GM19351 (cell line): Measurements from ENCODE around the gene CRYZL1.
A peak's percentile ranks its signal among the peaks of the same experiment; 100 is the strongest.
"Not testable (repeated sequence)": the region's sequence is repeated elsewhere in the genome, so short reads cannot be mapped to it uniquely, and the experiment has no call there.

Source experiments
- ATAC-seq: cut with Tn5 transposase; IDR thresholded peaks from one replicate; pipeline ENCODE4 v1.9.1; 2021; ENCODE audit warnings: mild to moderate bottlenecking, moderate library complexity; ENCODE audit not compliant: unreplicated experiment

Gene CRYZL1

GRCh38 chr21:33641352-33642026, at the start of gene CRYZL1:
Gene CRYZL1, minus strand, starts transcription at chr21:33641741. Its CDS starts 10,190 bp downstream, at chr21:33631551.
- peak; percentile 79 for ATAC-seq

GRCh38 chr21:33690874-33691273, 49.3 kb upstream of the CRYZL1 start:
- ATAC-seq, result no peak

- no peak for ATAC-seq
These were observed 46.8 kb upstream of the CRYZL1 start for GRCh38 chr21:33688353-33688752.

GRCh38 chr21:33687634-33688033, 46.1 kb upstream of the CRYZL1 start:
- ATAC-seq, result no peak

GRCh38 chr21:33686386-33686785, 44.8 kb upstream of the CRYZL1 start:
- ATAC-seq, result no peak

GRCh38 chr21:33685613-33686197, 44.2 kb upstream of the CRYZL1 start:
- no peak for ATAC-seq

- no peak for ATAC-seq
These were observed 43.5 kb upstream of the CRYZL1 start for GRCh38 chr21:33684923-33685560.

- no peak for ATAC-seq
These were observed 42.5 kb upstream of the CRYZL1 start for GRCh38 chr21:33684068-33684467.

GRCh38 chr21:33682992-33683627, 41.6 kb upstream of the CRYZL1 start:
- ATAC-seq, result no peak

GRCh38 chr21:33680870-33681269, 39.3 kb upstream of the CRYZL1 start:
- no peak for ATAC-seq

- ATAC-seq, result no peak
These were observed 35.9 kb upstream of the CRYZL1 start for GRCh38 chr21:33677450-33677849.

- ATAC-seq, result not testable (repeated sequence)
These were observed 35.1 kb upstream of the CRYZL1 start for GRCh38 chr21:33676666-33677065.

- no peak for ATAC-seq
These were observed 32.7 kb upstream of the CRYZL1 start for GRCh38 chr21:33674226-33674625.

- no peak for ATAC-seq
These were observed 31.9 kb upstream of the CRYZL1 start for GRCh38 chr21:33673473-33673872.

- no peak for ATAC-seq
These were observed 28.8 kb upstream of the CRYZL1 start for GRCh38 chr21:33670076-33670978.

- ATAC-seq, result no peak
These were observed 27.1 kb upstream of the CRYZL1 start for GRCh38 chr21:33668620-33669019.

GRCh38 chr21:33668180-33668579, 26.6 kb upstream of the CRYZL1 start:
- no peak for ATAC-seq

- ATAC-seq, result no peak
These were observed 26.1 kb upstream of the CRYZL1 start for GRCh38 chr21:33667636-33668035.

GRCh38 chr21:33666153-33666552, 24.6 kb upstream of the CRYZL1 start:
- no peak for ATAC-seq

- no peak for ATAC-seq
These were observed 22.6 kb upstream of the CRYZL1 start for GRCh38 chr21:33664135-33664534.

GRCh38 chr21:33663241-33663640, 21.7 kb upstream of the CRYZL1 start:
- ATAC-seq, result no peak
